Mesendoderm (in vitro differentiated cells): Measurements from ENCODE around the gene UFM1.
"Not testable (repeated sequence)": the region's sequence is repeated elsewhere in the genome, so short reads cannot be mapped to it uniquely, and the experiment has no call there.

Experiments
- DNase-seq: peaks from one replicate; pipeline ENCODE4 v3.0.0; 2013
- H2AK5ac ChIP-seq: 2 replicates; pipeline ENCODE4 v1.6.1; 2013; ENCODE audit warnings: low read length, inconsistent platforms
- H2BK120ac ChIP-seq: 2 replicates; pipeline ENCODE4 v1.6.1; 2013; ENCODE audit warnings: low read depth, mild to moderate bottlenecking, low read length, moderate library complexity, mixed read lengths
- H2BK15ac ChIP-seq: replicated peaks from 2 replicates; pipeline ENCODE4 v1.6.1; 2013; ENCODE audit warnings: low read depth, mild to moderate bottlenecking, moderate library complexity
- H2BK5ac ChIP-seq: 2 replicates; pipeline ENCODE4 v1.6.1; 2013; ENCODE audit warnings: low read length, inconsistent platforms
- H3K18ac ChIP-seq: 2 replicates; pipeline ENCODE4 v1.6.1; 2013; ENCODE audit warnings: mild to moderate bottlenecking, low read length, mixed read lengths
- H3K23ac ChIP-seq: one replicate; pipeline ENCODE4 v1.6.1; 2013; ENCODE audit warnings: low read length
- H3K27ac ChIP-seq: 2 replicates; pipeline ENCODE4 v1.5.1; 2013; ENCODE audit warnings: low read depth, mild to moderate bottlenecking, inconsistent platforms, low read length, moderate library complexity
- H3K27me3 ChIP-seq: 2 replicates; pipeline ENCODE4 v1.6.1; 2013; ENCODE audit warnings: low read length, control low read depth, mild to moderate bottlenecking, inconsistent platforms; ENCODE audit not compliant: insufficient read depth, poor library complexity
- H3K36me3 ChIP-seq: 2 replicates; pipeline ENCODE4 v1.6.1; 2013; ENCODE audit warnings: low read length, inconsistent platforms; ENCODE audit not compliant: control insufficient read depth, insufficient read depth
- H3K4ac ChIP-seq: one replicate; pipeline ENCODE4 v1.6.1; 2013; ENCODE audit warnings: low read depth, mild to moderate bottlenecking, low read length, moderate library complexity
- H3K4me1 ChIP-seq: 2 replicates; pipeline ENCODE4 v1.6.1; 2013; ENCODE audit warnings: low read depth, low read length, inconsistent platforms; ENCODE audit not compliant: control insufficient read depth
- H3K4me2 ChIP-seq: 2 replicates; pipeline ENCODE4 v1.6.1; 2013; ENCODE audit warnings: low read length
- H3K4me3 ChIP-seq: 2 replicates; pipeline ENCODE4 v1.5.1; 2013; ENCODE audit warnings: mild to moderate bottlenecking, low read length
- H3K56ac ChIP-seq: one replicate; pipeline ENCODE4 v1.6.1; 2013; ENCODE audit warnings: low read length
- H3K79me1 ChIP-seq: 2 replicates; pipeline ENCODE4 v1.6.1; 2013; ENCODE audit warnings: low read length, inconsistent platforms
- H3K79me2 ChIP-seq: 2 replicates; pipeline ENCODE4 v1.6.1; 2013; ENCODE audit warnings: mild to moderate bottlenecking, low read length; ENCODE audit not compliant: control insufficient read depth, insufficient read depth
- H3K9ac ChIP-seq: 2 replicates; pipeline ENCODE4 v1.6.1; 2013; ENCODE audit warnings: low read length, inconsistent platforms
- H4K5ac ChIP-seq: one replicate; pipeline ENCODE4 v1.6.1; 2013; ENCODE audit warnings: low read length
- H4K8ac ChIP-seq: one replicate; pipeline ENCODE4 v1.6.1; 2013; ENCODE audit warnings: low read depth, mild to moderate bottlenecking, control low read depth, low read length, moderate library complexity
- WGBS: extraction: QIAGEN DNeasy Blood & Tissue Kit; methylation state at CpG from one replicate; pipeline ENCODE4 v1.1.7; 2013; ENCODE audit warnings: low lambda C conversion rate, missing lambda C conversion rate; ENCODE audit not compliant: insufficient coverage; ENCODE audit errors: extremely low coverage; 5-methylcytosine and 5-hydroxymethylcytosine counted together

UFM1 gene

DNA sequence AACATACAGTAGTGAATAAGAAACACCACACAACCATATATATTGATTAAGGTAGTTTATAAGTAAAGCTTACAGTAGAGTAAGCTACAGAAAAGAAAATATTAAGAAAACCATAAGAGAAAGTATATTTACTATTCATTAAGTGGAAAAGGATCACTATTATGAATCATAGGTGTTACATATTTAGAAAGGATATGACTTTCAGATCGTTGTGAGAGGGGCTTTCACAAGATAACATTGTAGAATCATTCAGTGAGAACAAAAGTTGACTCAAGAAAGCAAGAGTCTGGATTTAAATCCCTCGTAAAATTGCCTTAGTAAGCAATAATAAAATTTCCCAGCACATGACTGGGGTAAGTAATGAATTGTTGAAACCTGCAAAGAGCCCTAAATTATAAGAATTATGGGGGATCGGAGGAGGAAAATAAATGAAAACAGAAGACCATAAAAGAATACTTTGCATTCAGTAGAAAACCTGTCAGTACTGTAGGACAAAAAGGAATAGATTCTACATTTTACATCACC, 6.0 kb downstream of the UFM1 start:
- H3K23ac ChIP-seq, result no peak overlapping the region
- no peak overlapping the region for H2BK15ac ChIP-seq
- no peaks in the 10 kb centered on the region for H3K36me3 ChIP-seq
- no peak overlapping the region for H2BK120ac ChIP-seq
- peaks cover 1% of the 10 kb centered on the region for H3K79me1 ChIP-seq
- H3K27ac ChIP-seq, result no peak overlapping the region
- no peaks in the 10 kb centered on the region for H3K4me1 ChIP-seq
- H4K8ac ChIP-seq, result no peak overlapping the region
- H3K18ac ChIP-seq, result no peak overlapping the region
- H2BK5ac ChIP-seq, result no peak overlapping the region
- no peak overlapping the region for H3K56ac ChIP-seq
- no peak overlapping the region for H3K4me3 ChIP-seq
- no peak overlapping the region for H3K4me2 ChIP-seq
- H2AK5ac ChIP-seq, result no peak overlapping the region
- WGBS, result no CpG with 5 or more reads among the region's 3 CpGs
- H3K9ac ChIP-seq, result no peak overlapping the region
- H4K5ac ChIP-seq, result no peak overlapping the region
- no peak for DNase-seq
- no peaks in the 10 kb centered on the region for H3K27me3 ChIP-seq
- no peak overlapping the region for H3K4ac ChIP-seq
- H3K79me2 ChIP-seq, result peaks cover 6% of the 10 kb centered on the region

DNA sequence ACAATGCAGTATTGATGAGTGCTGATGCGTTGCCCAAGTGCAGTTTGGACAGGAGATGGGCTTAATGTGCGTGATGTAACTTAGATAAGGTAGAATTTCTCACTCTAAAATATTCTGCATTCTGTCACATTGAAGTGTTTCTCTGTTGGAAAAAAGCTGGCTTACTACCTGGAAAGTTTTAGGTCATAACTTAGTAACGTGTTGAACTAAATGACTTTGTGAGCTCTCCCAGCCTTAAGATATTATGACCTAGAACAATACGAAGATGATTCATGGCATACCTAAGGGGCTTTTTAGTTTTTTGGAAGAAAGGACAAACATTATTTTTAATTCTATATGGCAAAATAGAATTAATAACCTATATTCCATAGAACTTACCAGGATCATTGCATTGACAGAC, 9.0 kb downstream of the UFM1 start:
- no CpG with 5 or more reads among the region's 4 CpGs for WGBS
- H3K18ac ChIP-seq, result no peak overlapping the region

DNA sequence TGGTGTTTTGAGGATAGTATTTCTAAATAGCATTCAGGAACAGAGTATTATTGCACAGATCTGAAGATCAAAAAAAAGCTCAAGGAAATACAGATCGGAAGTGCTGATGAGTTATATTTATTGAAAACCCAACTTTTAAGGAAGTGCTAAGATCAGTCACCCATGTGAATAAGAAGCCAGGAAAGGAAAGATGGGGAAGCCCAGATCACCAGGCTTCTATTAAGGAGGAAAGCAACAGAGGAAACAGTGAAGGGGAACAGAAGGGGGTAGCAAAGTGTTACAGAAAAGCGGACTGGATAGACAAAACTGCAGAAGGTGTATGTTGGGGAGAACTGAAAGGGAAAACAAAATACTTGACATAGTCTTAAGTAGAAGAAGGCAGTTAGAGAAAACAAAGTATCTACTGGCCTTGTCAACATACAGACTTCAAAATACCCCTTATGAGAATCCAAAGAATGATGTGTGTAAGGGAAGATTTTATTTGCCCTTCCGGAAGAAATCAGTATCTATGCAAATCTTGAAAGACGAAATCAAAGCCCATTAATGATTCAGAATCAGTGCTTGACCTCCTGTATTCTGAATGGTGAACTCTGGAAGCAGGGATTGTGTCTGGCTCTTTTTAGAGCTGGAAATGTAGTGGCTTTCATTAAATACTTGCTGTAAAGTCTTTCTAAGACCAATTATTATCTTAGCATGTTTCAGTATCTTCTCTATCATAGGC, 12.1 kb downstream of the UFM1 start:
- Histone ChIP-seq H3K9ac (no peak overlapping the region), H3K79me2 (no peaks in the 10 kb centered on the region), H3K27me3 (no peaks in the 10 kb centered on the region), H4K5ac (no peak overlapping the region), H2BK15ac (no peak overlapping the region), H3K27ac (no peak overlapping the region), H2BK120ac (no peak overlapping the region), H3K36me3 (no peaks in the 10 kb centered on the region), H3K4me3 (no peak overlapping the region), H3K56ac (no peak overlapping the region), H3K79me1 (no peaks in the 10 kb centered on the region), H2BK5ac (no peak overlapping the region), H2AK5ac (no peak overlapping the region), H3K4me2 (no peak overlapping the region), H3K4ac (no peak overlapping the region), H3K18ac (no peak overlapping the region), H4K8ac (no peak overlapping the region), H3K4me1 (no peaks in the 10 kb centered on the region), H3K23ac (no peak overlapping the region)
- no peak for DNase-seq
- WGBS, result no CpG with 5 or more reads among the region's 4 CpGs

More for the DNA sequence above, 9.0 kb downstream of the UFM1 start:
- Histone ChIP-seq H2BK120ac (no peak overlapping the region), H3K27me3 (no peaks in the 10 kb centered on the region), H3K4me1 (no peaks in the 10 kb centered on the region), H4K5ac (no peak overlapping the region), H3K79me1 (no peaks in the 10 kb centered on the region), H3K4me2 (no peak overlapping the region), H3K27ac (no peak overlapping the region), H2BK15ac (no peak overlapping the region), H3K23ac (no peak overlapping the region), H3K56ac (no peak overlapping the region), H3K4me3 (no peak overlapping the region), H3K79me2 (no peaks in the 10 kb centered on the region), H3K36me3 (no peaks in the 10 kb centered on the region), H2BK5ac (no peak overlapping the region), H3K9ac (no peak overlapping the region), H3K4ac (no peak overlapping the region), H2AK5ac (no peak overlapping the region), H4K8ac (no peak overlapping the region)
- no peak for DNase-seq

GRCh38 chr13:38363219-38363618, 13.6 kb downstream of the UFM1 start:
- Histone ChIP-seq H3K36me3 (no peaks in the 10 kb centered on the region), H4K8ac (no peak overlapping the region), H2BK5ac (no peak overlapping the region), H2AK5ac (no peak overlapping the region), H3K23ac (no peak overlapping the region), H3K9ac (no peak overlapping the region), H3K4me1 (no peaks in the 10 kb centered on the region), H3K4ac (no peak overlapping the region), H2BK15ac (no peak overlapping the region), H3K79me2 (no peaks in the 10 kb centered on the region), H3K27ac (no peak overlapping the region), H4K5ac (no peak overlapping the region), H3K4me3 (no peak overlapping the region), H3K4me2 (no peak overlapping the region), H3K79me1 (no peaks in the 10 kb centered on the region), H3K27me3 (no peaks in the 10 kb centered on the region), H2BK120ac (no peak overlapping the region), H3K18ac (no peak overlapping the region), H3K56ac (no peak overlapping the region)
- no CpG with 5 or more reads among the region's 2 CpGs for WGBS
- no peak for DNase-seq

- H3K27ac ChIP-seq, H3K27me3 ChIP-seq, H3K36me3 ChIP-seq, H3K9ac ChIP-seq, H3K79me2 ChIP-seq, DNase-seq, H2AK5ac ChIP-seq, H3K4me1 ChIP-seq, H4K8ac ChIP-seq, H3K18ac ChIP-seq, H2BK5ac ChIP-seq, H3K56ac ChIP-seq, H3K4ac ChIP-seq, H3K4me2 ChIP-seq, H3K23ac ChIP-seq, H2BK15ac ChIP-seq, H3K79me1 ChIP-seq, H3K4me3 ChIP-seq, H4K5ac ChIP-seq, H2BK120ac ChIP-seq: not testable (repeated sequence)
- WGBS, result no CpG with 5 or more reads among the region's 19 CpGs
Measured at GRCh38 chr13:38363746-38364145, 14.1 kb downstream of the UFM1 start.

DNA sequence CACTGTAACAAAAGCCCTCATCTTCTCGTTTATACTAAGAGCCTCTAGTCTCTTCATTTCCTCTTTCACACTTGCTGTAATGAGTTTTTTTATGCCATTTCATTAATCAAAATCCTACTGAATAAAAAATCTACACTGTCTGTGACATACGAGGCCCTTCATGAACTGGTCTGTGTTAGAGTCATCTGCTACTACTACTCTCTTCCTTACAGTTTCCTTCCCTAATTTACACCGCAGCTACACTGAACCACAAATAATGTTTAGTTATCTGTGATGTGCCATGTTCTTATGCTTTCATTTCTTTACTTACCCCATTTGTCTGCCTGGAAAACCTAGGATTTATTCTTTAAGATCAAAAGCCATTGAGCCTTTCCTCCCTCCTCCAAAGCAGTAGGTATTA, 16.0 kb downstream of the UFM1 start:
- H3K4me3 ChIP-seq, result no peak overlapping the region
- no peak overlapping the region for H3K9ac ChIP-seq
- H3K4me2 ChIP-seq, result no peak overlapping the region
- H3K23ac ChIP-seq, result no peak overlapping the region
- no peak overlapping the region for H2BK15ac ChIP-seq
- H3K4ac ChIP-seq, result no peak overlapping the region
- H2BK5ac ChIP-seq, result no peak overlapping the region
- H2BK120ac ChIP-seq, result no peak overlapping the region
- H4K5ac ChIP-seq, result no peak overlapping the region
- H2AK5ac ChIP-seq, result no peak overlapping the region
- no peak overlapping the region for H3K27ac ChIP-seq
- H3K4me1 ChIP-seq, result no peaks in the 10 kb centered on the region
- no peak overlapping the region for H4K8ac ChIP-seq
- no CpG with 5 or more reads among the region's 3 CpGs for WGBS
- no peaks in the 10 kb centered on the region for H3K79me1 ChIP-seq
- no peak overlapping the region for H3K56ac ChIP-seq
- no peaks in the 10 kb centered on the region for H3K27me3 ChIP-seq
- no peaks in the 10 kb centered on the region for H3K36me3 ChIP-seq
- no peaks in the 10 kb centered on the region for H3K79me2 ChIP-seq
- no peak for DNase-seq
- no peak overlapping the region for H3K18ac ChIP-seq
